GM19438 (cell line): Measurements from ENCODE around the gene UBXN7.
"Not testable (repeated sequence)": the region's sequence is repeated elsewhere in the genome, so short reads cannot be mapped to it uniquely, and the experiment has no call there.

Experiments used
- ATAC-seq: cut with Tn5 transposase; IDR thresholded peaks from one replicate; pipeline ENCODE4 v1.9.1; 2021; ENCODE audit warnings: low read depth; ENCODE audit not compliant: unreplicated experiment

The UBXN7 gene

DNA sequence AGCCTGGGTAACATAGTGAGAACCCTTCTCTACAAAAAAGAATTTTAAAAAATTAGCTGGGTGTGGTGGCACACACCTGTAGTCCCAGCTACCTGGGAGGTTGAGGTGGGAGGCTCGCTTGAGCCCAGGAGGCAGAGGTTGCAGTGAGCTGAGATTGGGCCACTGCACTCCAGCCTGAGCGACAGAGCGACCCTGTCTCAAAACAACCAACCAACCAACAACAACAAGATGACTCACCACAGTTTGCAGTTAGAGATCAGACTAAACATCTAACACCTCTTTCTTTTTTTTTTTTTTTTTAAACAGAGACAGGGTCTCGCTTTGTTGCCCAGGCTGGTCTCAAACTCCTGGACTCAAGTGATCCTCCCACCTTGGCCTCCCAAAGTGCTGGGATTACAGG lies 73.7 kb downstream of the UBXN7 start:
- not testable (repeated sequence) for ATAC-seq

GRCh38 chr3:196357905-196358304 lies 74.3 kb downstream of the UBXN7 start:
- ATAC-seq, result no peak

DNA sequence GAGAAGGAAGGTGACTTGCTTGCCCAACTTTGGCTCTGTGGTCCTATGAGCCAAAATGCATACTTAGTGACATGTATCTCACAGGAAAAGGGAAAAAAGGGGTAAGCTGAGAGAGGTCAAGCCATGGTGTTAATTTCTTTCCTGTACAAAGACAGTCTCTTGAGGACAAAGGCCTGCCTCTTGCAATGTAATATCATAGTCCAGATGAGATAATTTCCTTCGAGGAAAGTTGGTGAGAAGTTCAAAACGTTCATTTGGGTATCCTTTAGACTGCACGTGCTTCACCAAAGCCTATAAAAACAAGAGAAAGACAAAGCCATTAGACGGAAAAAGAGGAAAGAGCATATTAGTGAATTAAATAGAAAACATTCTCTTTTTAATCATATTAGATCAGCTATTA lies 75.7 kb downstream of the UBXN7 start:
- no peak for ATAC-seq

GRCh38 chr3:196355668-196356067 lies 76.6 kb downstream of the UBXN7 start:
- ATAC-seq, result no peak

DNA sequence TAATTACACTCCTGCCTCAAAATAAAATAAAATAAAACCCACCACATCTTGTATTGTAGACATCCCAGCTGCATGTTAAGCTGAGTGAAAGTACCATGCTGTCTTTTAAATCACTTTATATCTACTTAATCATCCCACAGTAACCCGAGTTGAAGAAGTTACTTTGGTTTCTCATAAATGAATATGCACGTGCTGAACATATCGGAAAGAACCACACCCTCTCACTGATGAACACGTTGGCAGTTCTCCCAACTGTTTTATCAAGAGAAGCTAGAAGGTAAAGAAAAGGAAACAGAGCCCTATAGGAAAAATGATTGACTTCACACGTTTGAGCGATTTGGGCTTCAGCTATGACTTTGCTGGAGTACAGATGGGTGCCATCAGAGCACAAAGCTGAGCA lies 78.1 kb downstream of the UBXN7 start:
- ATAC-seq, result no peak

GRCh38 chr3:196351541-196351940 lies 80.7 kb downstream of the UBXN7 start:
- ATAC-seq, result no peak

- ATAC-seq, result no peak
Observed at GRCh38 chr3:196350067-196350466, 82.2 kb downstream of the UBXN7 start.

DNA sequence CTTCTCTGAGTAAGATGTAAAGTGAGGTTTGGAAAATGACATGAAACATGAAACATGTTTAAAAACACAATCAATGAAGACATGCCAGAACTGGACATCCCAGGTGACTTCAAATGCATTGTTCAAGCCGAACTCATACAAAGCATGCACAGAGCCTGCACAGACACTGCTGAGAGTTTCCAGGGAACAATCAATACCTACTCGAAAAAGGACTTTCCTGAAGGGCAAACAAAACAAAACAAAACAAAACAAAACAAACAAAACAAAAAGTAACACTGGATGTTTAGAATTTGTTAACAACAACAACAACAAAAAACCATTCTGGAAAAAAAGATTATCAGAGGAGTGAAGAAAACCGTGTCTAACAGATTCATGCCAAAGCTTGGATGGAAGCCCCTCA lies 83.5 kb downstream of the UBXN7 start:
- no peak for ATAC-seq

DNA sequence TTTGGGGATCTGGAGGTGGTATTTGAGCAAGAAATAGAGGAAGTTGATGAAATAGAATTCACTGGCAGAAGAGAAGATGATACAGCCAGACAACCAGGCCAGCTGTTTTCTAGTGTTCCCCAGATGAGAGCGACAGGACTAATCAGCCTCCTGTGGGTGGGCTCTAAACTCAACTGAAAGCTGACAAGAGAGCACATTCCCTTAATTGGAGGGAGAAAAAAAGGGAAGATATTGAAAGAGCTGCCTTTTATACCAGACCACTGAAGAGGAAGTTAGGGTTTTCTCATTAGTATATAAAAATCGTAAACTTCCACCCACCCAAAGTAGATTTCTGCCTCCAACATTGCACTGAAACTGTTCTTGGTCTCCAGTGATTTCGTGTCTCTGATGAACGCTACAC lies 87.6 kb downstream of the UBXN7 start:
- ATAC-seq, result no peak

- ATAC-seq, result not testable (repeated sequence)
Observed at GRCh38 chr3:196343917-196344316, 88.3 kb downstream of the UBXN7 start.

GRCh38 chr3:196341137-196341536 lies 91.1 kb downstream of the UBXN7 start:
- no peak for ATAC-seq

DNA sequence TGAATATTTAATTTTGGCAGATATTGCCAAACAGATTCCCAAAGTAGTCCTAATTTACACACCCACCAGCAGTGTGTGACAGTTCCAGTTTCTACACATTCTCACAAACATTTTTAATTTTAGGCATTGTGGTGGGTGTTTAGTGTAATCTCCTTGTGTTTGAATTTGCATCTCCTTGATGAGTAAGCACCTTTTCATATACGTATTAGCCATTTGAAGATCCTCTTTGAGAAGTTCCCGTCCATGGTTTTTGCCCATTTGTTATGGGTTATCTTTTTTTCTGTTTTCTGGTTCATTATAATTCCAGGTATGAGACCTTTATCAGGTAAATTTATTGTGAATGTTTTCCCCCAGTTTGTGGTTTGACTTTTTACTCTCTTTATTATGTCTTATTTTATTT lies 91.8 kb downstream of the UBXN7 start:
- ATAC-seq, result no peak

- no peak for ATAC-seq
Observed at GRCh38 chr3:196339493-196340254, 92.6 kb downstream of the UBXN7 start.

- no peak for ATAC-seq
Observed at GRCh38 chr3:196339044-196339443, 93.2 kb downstream of the UBXN7 start.

DNA sequence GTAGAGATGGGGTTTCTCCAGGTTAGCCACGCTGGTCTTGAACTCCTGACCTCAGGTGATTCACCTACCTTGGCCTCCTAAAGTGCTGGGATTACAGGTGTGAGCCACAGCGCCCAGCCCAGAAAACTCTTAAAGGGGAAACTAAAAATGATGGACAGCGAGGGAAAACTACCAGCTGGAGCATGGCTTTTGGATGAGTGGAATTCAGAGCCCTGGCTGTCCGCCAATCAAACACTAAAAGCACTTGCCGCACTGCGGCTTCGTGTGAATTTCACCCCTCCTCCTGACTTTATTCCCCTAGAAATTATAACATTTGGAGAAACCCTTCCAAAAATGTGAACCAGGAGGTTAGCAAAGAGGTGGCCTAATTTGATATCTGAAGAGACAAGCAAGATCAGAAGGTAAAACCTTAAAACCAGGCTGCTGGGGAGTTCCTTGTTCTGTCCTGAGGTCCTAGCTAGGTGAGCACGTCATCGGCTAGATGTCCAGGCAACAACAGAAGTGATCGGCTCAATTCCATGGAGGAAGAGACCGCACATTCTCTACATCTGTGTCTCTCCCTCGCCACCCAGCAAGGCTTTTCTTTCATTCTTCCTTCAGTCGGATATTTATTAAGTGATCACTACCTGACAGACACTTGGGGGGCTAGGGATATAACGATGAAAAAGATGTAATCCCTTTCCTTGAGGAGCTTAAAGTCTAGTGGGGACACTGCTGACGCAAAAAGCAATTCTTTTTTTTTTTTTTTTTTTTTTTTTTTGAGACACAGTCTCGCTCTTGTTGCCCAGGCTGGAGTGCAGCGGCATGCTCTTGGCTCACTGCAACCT lies 95.7 kb downstream of the UBXN7 start:
- no peak for ATAC-seq

DNA sequence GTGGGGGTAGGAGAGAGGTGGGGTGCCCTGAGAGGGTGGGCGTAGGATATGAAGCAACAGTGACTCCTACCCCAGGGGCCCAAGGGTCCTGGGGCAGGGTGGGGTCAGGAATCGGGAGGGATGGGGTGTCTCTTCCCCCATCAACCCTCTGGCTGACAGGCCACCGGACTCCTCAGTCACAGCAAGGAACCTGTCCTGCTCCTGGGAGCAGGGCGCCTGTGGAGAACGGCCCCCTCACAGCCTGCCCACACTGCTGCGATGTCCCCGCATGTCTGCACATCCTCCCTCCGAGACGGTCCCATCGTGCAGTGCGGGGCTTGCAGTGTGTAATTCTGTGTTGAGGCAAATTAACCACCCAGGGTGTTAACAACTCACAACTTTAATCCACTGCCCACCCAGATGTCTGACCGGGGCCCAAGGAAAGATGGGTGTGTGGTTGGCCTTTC lies 96.7 kb downstream of the UBXN7 start:
- no peak for ATAC-seq

GRCh38 chr3:196334982-196335381 lies 97.2 kb downstream of the UBXN7 start:
- ATAC-seq, result no peak

GRCh38 chr3:196332168-196332567 lies 100.1 kb downstream of the UBXN7 start:
- no peak for ATAC-seq

DNA sequence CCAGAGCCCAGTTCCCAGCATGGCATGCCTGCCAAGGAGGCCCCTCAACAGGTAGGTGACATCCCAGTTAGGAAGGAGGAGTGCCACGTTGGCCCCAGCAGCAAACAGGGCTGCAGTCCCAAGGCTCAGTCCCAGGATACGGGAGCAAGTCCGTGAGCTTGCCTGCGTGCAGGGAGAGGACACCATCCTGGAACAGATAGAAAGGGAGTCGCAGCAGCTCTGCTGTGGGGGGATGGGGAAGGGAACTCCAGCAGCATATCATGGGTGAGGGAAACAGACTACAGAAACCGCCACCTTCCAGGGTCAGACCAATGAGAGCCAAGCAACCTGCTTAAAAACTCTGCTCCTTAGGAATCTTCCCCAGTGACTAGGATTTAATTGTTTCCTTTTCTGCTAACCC lies 104.8 kb downstream of the UBXN7 start:
- ATAC-seq, result no peak

DNA sequence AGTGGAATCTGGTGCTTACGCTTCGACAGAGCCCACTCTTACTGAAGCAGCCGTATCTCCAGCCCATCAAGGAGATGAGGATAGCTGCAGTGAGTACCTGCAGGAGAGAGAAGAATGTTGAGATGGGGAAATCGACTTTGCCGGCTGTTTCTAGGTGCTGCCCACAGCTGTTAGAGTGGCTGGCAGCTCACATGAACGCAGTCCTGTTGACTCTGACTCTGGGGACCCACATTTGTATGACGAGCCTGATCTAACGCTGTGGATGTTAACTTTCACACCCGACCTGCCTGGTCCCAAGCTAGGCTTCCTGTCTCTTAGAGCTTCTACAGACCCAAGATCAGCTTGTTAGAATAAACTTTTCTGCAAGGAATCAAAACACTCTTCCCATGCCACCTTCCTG lies 105.3 kb downstream of the UBXN7 start:
- no peak for ATAC-seq

DNA sequence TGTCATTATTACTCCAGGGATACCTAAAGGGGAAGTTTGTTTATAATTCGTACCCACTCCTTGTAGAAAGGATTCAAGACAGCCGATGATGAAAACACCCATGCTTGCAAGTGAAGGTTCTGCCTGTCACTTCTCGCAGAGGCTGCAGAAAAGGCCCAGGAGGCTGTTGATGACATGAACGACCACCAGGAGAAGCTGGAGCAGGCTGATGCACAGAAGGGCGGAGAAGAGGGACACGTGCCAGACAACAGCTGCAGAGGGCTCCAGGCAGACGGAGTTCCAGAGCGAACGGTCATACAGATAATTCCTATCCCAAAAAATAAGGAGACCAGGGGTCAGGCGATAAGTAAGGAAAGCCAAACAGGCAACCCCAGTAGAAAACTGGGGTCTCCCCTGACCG lies 108.5 kb downstream of the UBXN7 start:
- no peak for ATAC-seq

DNA sequence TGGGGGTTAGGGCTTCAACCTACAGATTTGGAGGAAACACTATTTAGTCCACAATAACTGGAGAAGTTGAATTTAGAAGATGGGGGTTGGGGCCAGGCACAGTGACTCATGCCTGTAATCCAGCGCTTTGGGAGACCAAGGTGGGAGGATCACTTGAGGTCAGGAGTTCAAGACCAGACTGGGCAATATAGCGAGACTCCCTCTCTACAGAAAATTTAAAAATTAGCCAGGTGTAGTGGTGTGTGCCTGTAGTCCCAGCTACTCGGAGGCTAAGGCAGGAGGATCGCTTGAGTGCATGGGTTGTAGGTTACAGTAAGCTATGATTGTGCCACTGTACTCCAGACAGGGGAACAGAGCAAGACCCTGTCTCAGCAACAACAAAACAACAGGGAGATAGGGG lies 109.2 kb downstream of the UBXN7 start:
- no peak for ATAC-seq
